HUDEP-2 (cell line): ENCODE measurements around the gene TLK2.
"Not testable (repeated sequence)": the region's sequence is repeated elsewhere in the genome, so short reads cannot be mapped to it uniquely, and the experiment has no call there.

Experiments
- DNase-seq, 76 experiments: peaks; one replicate each; lab custom pipeline; 2025; ENCODE audit not compliant: unreplicated experiment in 76 of 76; lab: John Stamatoyannopoulos, UW

Gene TLK2

DNA sequence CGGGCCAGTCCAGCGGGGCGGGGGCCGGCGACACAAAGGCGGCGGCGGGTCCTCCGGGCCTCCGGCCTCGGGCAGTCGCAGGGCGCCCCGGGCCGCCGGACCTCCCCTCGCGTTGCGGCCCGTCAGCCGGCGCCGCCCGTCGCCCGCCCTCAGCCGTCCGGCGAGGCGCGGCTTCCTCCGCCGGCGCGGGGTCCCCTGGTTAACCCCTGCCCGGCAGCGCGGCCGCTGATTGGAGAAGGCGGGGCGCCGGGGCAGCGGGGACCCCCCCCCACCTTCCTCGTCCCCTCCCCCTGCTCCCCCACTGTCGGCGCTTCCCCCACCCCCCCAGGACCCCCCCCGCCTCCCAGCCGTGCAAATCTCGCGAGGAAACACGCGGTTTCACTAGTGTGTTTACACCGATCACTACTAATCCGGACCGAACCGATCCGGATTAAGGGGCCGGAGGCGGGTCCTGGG, at the start of gene TLK2:
TSS of gene TLK2 (plus strand) at position 402 of the 456 bp plus-strand sequence. CDS start 2,301 bp downstream, outside the sequence.
- DNase-seq: peak in 64 of 76 experiments; percentile 10 to 75 (median 50)

DNA sequence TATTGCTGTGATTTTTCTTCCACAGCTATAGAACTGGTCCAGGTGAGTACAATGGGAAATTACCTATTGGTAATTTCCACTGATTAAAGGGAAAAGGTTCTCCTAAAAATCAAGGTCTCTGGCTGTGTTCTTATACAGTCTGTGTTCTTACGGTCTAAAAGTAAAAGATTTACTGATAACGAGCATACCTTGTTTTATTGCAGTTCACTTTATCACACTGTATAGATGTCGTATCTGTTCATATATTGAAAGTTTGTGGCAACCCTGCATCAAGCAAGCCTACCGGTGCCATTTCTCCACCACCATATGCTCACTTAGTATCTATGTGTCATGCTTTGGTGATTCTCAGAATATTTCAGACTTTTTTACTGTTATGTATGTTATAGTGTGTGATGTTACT, 43.4 kb upstream of the TLK2 start:
- DNase-seq: not testable (repeated sequence)

DNA sequence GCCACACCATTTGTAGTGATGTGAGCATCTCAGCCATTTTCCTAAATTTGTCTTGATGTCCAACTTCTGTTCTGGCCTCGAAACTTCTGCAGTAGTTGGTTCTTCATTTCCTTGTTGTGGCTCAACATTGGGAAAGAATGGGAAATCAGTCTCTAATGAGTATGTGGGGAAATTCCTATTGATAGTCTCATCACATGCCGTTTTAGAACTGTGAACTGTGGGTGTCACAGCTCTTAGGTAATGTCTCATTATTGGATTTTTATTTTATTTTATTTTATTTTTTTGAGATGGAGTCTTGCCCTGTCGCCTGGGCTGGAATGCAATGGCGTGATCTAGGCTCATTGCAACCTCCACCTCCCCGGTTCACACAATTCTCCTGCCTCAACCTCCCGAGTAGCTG, 37.4 kb upstream of the TLK2 start:
- not testable (repeated sequence) for DNase-seq

DNA sequence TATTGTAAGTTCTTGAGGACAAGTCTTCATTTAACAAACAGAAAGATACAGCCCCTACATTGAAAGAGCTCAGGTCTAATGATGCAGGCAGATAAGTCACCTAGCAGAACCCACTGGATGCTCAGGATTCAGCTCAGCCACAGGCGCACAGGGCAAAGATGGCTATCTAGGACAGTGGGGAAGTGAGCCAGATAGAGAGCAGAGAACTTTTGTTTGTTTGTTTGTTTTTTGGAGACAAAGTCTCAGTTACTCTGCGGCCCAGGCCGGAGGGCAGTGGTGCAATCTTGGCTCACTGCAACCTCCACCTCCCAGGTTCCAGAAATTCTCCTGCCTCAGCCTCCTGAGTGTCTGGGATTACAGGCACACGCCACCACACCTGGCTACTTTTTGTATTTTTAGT, 34.6 kb upstream of the TLK2 start:
- DNase-seq: no peak

DNA sequence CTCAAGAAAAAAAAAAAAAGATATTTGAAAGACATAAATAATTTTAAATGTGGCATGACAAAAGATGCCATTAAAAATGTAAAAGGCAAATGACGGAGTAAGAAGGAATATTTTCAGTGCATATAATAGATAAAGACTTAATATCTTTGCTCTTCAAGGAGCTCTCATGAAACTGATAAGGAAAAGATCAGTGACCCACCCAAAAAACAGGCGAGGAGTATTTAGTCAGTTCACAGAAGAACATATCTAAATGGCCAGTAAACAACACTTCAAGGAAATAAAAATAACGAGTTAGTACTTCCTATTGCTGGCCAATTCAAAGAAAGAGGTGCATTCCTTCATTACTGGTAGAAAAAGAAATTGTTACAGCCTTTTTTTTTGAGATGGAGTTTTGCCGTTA, 32.8 kb upstream of the TLK2 start:
- peak in 13 of 76 experiments; percentile 3 to 49 (median 25) for DNase-seq

DNA sequence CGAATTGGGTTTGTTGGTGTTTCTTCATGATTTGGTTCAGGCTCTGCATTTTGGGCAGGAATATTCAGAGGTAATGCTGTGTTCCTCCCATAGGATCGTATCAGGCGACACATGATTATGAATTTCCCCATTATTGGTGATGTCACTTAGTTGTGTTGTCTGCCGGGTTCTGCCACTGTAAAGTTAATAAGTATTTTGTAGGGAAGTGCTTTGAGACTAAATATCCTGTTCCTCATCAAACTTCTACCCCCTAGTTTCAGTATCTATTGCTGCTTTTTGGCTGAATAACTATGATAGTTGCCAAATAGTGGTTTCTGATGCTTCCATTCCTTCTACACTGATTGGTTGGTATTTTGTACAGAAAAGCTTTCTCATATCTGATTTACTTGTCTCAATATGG, 26.4 kb upstream of the TLK2 start:
- DNase-seq: not testable (repeated sequence)

DNA sequence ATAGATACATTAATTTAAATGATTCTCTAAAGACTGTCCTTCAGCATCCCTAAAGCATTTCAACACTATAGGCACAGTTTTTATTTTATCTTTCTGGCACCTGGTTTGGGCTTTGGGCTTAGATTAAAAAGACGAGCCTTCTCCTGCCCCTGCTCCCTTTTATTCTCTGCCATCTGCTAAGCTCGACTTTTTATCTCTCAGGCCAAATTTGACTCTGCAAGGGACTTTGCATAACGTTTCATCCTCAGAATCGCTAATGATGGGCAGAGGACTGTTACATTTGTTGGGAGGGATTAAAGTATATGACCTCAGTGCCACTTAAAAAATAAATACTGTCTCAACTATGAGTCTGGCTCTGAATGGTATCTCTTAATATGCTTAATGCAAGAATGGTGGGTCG, 25.6 kb upstream of the TLK2 start:
- peak in 2 of 76 experiments; percentile 6 to 9 for DNase-seq

DNA sequence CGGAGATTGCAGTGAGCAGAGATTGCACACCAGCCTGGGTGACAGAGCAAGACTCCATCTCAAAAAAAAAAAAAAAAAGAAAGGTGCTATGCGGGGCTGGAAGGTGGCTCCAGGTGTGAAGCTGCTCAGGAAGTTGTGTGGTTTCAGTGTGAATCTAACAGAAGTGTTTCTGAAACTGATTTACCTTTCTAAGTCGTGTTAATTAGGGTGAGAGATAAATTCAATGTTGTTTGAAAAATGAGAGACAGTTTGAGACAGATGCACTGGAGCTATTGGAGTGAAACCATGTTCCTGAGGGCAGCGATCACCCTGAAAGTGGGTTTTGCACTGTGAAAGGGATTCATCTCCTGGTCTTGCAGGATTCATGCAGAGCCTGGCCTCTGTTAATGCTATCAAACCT, 25.0 kb upstream of the TLK2 start:
- DNase-seq: not testable (repeated sequence)

DNA sequence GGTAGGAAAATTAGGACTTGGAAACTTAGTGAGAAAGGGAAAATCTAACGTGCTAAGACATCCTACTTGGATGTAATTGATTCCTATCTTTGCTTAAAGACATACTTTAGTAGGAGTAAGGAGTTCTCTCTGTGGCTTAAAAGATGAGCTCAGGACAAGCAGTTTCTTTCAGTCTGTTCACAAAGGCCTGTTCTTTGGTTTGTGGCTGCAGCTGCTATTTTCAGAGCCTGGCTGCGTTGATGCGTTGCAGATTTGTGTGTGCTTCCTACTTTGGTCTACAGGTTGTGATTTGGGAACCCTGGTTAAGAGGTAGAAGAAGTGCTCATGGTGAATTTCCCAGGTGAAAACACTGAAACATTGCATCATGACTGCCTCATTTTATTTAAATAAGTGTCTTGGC, 24.5 kb upstream of the TLK2 start:
- not testable (repeated sequence) for DNase-seq

DNA sequence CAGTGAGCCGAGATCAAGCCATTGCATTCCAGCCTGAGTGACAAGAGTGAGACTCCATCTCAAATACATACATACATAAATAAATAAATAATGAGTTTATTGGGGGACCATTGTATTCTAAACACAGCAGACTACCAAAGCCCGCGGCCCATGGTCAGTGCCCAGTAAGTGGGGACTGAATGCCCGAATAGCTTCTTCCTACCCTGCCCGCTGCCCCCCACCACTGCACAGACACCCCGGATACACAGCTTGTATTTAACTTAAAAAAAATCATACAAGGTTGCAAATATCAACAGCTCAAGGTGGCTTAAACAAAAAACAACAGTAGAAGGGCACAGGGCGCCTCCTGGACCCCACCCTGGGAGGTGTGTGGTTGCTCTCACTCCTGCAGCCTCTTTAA, 22.6 kb upstream of the TLK2 start:
- DNase-seq: no peak

DNA sequence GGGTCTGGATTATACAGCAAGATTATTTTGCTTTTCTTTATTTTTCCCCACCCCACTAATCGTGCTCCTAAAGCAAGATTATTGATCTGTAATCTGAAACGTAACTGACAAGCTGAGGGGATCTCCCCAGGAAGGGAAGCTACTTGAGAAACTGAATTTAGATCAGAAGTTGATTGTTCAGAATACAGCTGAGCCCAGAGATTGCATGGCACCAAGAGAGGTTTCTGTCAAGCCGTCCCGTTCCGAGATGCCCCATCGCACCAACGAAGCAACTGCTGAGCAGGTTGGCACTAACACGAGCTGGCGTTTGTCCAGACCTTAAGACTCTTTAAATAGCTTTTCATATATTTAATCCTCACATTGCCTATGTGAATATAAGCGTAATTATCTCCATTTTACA, 20.1 kb upstream of the TLK2 start:
- DNase-seq: not testable (repeated sequence)

DNA sequence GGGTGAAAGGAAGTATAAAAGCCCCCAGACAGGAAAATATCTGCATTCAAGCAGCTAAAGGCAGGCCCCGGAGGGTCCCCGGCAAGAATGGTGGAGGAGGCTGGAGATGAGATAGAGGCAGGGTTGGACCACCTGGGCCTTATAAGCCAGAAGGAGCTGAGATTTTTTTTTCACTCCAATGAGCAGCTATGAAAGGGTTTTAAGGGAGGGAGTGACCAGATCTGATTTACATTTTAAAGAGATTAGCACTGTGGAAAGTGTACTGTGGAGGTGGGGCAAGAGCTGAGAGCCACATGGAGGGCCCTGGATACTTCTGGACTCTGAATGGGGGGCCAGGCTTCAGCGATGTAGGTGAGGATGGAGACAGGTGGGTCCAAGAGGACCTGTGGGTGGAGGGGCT, 14.2 kb upstream of the TLK2 start:
- not testable (repeated sequence) for DNase-seq

DNA sequence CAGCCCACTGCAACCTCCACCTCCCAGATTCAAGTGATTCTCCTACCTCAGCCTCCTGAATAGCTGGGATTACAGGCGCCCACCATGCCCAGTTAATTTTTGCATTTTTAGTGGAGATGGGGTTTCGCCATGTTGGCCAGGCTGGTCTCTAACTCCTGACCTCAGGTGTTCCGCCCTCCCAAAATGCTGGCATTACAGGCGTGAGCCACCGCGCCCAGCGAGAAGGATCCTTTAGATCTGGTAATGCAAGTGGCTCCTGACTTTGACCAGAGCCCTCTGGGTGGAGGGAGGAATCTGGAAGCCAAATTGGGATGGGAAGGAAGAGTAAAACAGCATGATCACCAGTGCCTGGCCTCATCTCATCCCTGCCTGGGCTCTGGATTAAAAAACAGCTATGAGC, 13.4 kb upstream of the TLK2 start:
- DNase-seq: not testable (repeated sequence)

DNA sequence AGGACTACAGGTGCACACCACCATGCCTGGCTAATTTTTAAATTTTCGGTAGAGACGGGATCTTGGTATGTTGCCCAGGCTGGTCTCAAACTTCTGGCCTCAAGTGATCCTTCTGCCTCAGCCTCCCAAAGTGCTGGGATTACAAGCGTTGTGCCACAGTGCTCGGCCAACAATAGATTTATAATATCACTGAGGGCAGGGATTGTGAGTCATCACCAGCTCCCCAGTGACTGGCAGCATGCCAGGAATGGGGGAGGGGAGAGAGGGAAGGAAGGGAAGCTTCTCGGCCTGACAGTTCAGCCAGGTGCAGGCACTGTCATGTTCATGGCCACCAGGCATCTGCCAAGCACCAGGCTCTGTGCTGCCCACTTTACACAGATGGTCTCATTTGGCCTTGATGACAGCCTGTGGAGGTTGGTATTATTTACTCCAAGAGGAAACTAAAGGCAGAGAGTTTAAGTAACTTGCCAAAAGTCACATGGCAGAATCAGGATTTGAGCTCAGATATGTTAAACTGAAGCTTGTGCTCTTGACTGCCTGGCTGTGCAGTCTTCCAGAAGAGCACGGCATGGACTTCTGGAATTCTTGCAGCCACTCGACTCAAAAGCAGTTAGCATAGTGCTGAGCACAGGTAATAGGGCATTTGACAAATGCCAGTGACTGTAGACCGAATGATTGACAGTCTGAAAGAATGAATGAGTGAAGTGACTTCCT, 7.8 kb upstream of the TLK2 start:
- DNase-seq: peak in 74 of 76 experiments; percentile 14 to 92 (median 74)

DNA sequence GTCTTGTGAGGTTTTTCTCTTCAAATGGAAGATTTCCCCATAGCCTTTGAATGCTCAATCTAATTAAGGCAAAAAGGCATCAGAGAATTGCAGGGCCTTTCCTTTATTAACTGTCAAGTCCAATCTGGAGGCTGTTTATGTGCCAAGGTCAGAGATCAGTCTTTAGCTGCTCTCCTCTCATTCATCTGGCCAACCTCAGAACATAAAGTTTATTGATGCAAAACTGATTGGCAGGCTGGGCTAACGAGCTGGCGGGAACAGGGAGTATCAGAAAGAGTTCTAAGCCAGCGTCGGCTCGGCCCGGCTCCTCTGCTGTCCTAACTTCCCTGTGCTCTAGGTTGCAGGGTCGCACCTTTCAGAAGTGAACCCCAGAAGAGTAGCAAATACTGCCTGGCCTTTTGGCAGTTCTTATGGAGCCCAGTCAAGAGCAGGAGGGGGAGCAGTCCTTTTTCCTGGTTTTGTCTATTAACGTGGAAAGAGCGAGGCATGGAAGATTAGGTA, 7.2 kb upstream of the TLK2 start:
- not testable (repeated sequence) for DNase-seq

DNA sequence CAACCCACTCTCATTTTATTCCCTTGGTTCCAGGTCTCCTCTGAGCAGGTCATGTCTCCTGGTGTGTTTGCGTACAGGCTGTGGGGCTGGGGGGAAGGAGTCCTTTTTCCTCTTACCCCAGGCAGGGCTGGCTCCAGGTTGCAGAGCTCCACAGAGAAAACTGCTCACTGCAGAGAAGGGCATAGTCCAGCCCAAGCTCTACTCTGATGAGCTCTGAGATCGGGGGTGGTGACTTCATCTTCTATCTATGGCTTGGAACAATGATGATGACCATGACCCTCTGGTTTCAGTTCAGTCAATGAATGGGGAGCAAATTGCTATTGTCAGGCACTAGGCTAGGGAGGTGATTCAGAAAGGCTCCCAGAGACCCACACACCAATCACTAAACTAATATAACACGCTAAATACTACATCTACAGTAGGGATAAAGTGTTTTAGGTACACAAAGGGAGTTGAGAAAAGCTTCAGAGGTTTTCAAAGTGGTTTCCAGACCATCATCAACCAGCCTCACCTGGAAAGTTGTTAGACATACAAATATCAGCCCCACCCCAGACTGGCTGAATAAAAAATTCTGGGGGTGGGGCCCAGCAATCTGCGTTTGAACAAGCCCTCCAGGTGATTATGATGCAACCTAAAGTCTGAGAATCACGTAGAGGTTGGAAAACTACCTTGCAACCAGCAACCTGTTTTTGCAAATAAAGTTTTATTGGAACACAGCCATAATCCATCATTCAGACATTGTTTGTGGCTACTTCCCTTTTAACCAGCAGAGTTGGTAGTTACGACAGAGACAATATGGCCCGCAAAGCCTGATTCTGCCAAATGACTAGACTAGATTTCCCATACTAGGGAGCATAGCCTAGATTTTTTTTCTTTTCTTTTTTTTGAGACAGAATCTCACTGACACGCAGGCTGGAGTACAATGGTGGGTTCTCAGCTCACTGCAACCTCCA, 5.3 kb upstream of the TLK2 start:
- not testable (repeated sequence) for DNase-seq

DNA sequence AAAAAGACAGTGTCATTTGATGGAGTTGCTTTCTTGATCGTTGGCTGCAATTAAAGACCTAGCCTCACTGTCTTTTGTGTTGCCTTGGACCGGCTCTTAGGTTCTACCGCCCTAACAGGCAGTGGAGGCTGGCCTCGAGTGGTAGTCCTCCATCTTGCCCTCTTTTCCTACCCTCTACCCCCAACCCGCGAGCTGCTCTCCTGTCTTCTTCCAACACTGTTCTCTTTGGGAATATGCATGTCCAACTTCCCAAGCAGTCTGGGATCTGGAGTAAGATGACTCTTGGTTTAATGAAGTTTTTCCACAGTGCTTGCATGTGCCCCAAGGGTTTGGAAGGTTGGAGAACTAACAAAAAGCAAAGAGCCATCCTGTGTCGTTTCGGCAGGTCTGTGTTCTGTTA, 1.5 kb upstream of the TLK2 start:
- DNase-seq: not testable (repeated sequence)

DNA sequence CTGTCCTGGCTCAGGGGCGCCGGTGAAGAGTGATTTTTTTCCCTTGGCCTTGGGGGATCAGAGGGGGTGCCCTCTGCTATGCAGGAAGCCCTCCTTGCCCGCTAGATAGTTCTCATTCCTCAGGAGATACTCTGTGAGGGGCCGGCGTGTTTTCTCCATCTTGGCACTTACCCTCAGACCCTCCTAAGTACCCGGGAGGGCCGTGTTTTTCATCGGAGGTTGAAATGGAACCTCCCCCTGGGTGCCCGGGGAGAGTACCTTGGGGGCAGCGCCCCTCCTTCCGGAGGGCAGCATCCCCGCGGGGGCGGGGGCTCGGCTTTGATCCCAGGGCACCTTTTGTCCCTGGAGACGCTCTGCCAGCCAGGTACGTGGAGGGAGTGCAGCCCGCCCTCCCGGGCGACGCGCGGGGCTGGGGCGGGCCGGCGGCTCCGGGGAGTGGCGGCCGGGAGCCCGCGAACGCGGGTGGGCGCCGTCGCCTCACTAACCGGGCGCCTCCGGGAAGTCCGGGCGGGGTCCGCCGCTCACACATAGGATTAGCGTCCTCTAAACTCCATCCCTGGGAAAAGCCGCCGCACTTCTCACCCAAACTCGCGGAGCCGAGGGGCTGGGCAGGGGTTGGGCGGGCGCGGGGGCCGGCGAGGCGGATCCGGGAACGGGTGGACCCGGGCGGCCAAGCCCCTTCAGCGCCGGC, 762 bp upstream of the TLK2 start:
- DNase-seq: peak in 7 of 76 experiments; percentile 19 to 53 (median 27)

DNA sequence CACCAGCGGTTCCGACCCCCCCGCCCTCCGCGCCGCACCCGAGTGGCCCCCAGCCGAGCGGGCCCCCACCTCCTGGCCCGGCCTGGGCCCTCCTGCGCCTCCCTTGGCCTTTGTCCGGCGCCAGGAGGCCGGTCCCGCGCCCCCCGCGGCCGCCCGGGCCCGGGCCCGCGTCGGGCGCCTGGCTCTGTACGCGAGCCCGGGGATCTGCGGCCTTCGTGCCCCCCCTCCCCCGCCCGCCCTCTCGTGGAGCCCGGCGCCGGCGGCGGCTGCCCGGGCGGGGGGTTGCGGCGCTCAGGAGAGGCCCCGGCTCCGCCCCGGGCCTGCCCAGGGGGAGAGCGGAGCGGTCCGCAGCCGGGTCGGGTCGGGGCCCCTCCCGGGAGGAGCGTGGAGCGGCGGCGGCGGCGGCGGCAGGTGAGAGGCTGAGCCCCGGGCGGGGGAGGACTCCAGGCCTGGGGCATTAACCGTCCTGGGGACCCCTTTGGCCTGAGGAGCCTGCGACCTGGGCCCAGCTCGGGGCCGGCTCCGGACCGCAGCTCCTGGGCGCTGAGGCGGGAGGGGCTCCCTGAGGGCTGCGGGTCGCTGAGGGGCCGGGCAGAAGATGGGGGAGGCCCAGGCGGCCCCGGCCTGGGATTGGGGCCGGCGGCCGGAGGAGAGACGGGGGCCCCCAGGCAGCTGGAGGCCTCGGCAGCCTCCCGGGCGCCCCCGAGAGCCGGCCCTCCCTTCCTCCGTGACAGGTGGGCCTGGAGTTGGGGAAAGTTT, 434 bp downstream of the TLK2 start:
- peak in 8 of 76 experiments; percentile 7 to 39 (median 16) for DNase-seq
